Middle frontal gyrus (tissue), 1 donor: ENCODE results near the gene STXBP1.

Experiments
- DNase-seq: peaks from one replicate; pipeline ENCODE4 v3.0.0-alpha.2; 2015; ENCODE audit warnings: low spot score; ENCODE audit errors: extremely low spot score

Gene STXBP1

GRCh38 chr9:127732444-127732843, 120.4 kb downstream of the STXBP1 start:
- DNase-seq: no peak

- DNase-seq: no peak
Observed at GRCh38 chr9:127733614-127734013, 121.5 kb downstream of the STXBP1 start.

- no peak for DNase-seq
Observed at GRCh38 chr9:127734247-127734746, 122.2 kb downstream of the STXBP1 start.

DNA sequence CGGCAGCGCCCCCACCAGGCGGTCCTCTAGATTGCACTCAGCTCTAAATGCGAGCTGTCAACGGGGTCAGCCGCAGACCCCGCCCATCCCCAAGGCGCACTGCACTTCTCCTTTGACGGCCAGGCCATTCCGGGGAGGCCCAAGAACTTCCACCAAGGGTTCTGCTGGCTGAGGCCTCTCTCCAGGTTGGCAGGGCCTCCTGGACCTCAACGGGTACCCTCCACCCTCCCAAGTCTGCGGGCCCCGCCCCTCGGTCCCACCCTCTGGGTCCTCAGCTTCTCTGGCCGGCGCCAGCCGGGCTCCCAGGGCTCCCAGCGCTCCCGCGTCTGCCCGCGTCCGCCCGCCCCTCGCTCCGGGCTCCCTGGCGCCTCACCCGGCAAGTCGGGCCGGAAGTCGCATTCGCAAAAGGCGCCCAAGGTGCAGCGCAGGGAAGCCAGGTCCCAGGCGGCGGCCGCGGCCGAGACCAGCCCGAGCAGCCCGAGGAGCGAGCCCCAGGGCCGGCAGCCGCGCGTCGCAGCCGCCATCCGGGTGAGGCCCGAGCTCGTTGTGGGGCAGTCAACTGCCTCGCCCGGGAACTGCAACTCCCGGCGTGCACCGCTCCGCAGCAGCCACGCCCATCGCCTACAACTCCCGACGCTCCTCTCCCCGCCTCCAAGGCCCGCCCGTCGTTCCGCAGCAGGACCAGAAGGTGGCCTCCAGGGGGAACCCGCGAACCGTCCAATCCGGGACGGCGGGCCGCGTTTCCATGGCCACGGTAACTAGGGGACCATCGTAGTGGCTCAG, 122.9 kb downstream of the STXBP1 start, which contains the start of gene TOR2A:
TSS of gene TOR2A (minus strand) at position 548 of the 783 bp plus-strand sequence. CDS start at position 524, 24 bp downstream.
- DNase-seq: peak; percentile 96

GRCh38 chr9:127735530-127736185, 123.6 kb downstream of the STXBP1 start:
- no peak for DNase-seq

GRCh38 chr9:127738666-127739065, 126.6 kb downstream of the STXBP1 start:
- DNase-seq: no peak

- DNase-seq: no peak
Observed at GRCh38 chr9:127739614-127740330, 127.7 kb downstream of the STXBP1 start.

DNA sequence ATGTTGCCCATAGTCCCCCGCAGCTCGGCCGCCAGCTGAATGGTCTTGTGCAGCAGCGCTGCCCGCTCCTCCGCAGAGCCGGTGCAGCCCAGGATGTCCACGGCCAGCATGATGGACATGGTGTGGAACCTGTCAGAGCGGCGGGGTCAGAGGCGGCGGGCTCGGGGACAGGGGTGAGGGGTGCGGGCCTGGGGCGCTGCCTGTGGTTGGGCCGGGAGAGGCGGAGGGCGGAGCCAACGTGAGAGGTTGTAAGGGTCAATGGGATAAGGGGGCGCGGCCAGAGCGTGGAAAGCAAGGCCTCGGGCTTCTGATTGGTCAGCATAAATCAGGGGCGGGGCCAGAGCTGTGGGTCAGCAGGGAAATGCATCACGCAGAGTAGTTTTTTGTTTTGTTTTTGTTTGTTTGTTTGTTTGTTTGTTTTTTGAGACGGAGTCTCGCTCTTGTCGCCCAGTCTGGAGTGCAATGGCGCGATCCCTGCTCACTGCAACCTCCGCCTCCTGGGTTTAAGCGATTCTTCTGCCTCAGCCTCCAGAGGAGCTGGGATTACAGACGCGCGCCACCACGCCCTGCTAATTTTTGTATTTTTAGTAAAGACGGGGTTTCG, 129.9 kb downstream of the STXBP1 start:
- peak; percentile 42 for DNase-seq
